HG03460 (cell line): ENCODE results near the gene VAPB.

Experiments
- ATAC-seq: cut with Tn5 transposase; IDR thresholded peaks from one replicate; pipeline ENCODE4 v1.9.1; 2021; ENCODE audit not compliant: unreplicated experiment

Gene VAPB

DNA sequence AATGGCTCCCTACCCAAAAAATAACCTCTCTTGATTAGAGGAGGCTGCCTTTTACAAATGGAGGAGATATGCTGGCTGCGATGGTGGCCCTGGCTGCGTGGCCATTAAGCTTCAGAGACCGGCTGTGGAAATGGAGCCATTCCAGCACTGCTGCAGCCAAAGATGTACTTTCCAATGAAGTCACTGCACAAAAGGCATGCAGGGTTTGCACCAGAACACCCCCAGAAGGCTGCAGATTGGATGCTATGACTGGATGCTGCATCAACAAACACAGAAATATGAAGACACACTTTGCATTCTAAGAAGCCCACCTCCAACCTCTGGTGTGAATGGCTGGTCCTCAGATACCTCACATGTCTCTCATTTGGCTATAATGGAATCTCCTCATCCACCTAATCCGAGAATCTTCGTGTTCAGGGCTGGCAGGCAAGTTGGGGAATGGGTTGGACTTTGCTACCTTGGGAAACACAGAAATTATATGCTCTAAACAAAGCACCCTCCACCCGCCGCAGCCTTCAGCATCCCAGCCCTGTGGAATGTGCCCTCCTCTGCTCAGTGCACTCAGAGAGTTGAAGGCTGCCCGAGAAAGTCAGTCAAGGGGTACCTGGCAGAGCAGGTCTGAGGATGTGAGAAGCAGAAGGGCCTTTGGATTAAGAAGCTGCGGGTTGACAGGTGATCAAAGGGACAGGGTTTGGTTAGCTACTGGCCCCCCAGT, 90.9 kb downstream of the VAPB start:
- ATAC-seq: no peak

DNA sequence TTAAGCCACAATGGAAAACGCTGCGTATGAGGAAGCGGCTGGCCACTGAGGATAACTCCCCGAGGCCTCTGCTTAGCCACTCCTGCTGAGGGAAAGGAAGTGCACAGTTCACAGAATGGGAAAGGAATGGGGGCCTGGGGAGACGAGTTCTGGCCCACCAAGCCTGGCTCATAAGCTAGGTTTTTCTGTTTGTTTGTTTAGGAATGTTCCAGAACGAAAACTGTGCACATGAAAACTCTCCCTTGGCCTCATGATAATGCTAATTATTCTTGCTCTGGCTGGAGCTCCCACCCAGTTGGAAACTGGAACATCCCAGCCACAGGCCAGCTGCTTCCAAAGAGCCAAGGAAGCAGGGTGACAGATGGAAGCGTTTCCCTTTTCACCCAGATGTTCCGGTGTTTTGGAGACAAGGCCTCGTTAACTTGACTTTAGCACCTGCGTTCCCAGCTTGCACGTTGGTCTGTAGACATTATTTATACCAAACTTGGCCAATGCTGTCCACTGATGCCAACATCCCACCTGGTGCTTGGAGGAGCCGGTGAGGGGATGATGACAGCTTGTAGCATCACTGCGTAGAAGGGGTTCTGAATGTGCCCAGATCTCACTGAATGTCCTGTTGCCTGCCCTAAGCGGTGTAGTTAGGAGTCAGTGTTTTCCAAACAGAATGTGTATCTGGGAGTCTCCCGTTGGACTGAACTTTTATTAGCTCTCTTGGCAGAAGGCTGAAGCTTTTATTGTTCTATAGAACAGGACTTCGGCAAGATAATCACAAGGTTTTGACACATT, 91.7 kb downstream of the VAPB start:
- no peak for ATAC-seq

DNA sequence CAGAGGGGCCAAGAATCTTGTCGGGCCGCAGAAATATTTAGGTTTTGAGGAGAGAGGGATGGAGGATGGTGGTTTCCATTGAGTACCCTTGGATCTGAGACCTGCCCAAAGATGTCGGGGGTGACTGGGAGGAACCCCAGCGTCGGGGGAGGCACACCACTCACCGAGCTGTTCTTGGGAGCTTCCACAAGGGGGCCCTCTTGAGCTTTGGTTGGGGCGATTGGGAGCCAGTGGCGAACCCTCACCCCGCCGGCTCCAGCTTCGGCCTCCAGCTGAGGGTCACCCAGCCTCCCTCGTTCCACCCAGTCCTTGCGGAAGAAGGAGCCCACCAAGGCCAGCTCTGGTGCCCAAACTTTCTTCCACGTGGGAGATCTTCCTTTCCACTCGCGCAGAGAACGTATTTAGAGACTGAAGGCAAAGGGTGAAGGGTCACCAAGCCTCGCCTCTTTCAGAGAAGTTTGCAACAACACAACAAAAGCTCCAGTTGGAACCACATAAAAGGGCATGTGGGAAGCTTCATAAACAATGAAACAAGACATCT, 92.5 kb downstream of the VAPB start:
- no peak for ATAC-seq

- ATAC-seq: no peak
Measured at GRCh38 chr20:58482416-58482815, 93.4 kb downstream of the VAPB start.

DNA sequence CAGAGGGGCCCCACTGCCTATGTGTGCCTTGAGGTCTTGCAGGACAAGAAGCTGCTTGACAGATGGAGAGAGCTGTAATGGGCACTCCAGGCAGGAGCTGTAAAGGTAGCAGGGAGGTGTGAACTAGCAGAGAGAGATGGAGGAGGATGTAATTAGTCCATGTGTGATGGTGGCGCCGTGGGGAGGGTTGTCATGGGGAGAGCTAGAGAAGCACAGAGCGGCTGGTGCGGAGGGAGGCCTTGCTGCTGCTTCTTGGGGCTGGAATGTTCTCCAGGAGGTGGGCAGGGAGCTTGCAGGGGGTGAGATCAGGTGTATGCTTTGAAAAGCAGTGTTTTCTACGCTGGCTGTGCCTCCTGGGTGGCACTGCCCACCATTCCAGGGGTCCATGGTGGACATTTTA, 94.0 kb downstream of the VAPB start:
- ATAC-seq: no peak

- no peak for ATAC-seq
Measured at GRCh38 chr20:58483470-58483869, 94.4 kb downstream of the VAPB start.

- ATAC-seq: no peak
Measured at GRCh38 chr20:58485393-58485792, 96.4 kb downstream of the VAPB start.

DNA sequence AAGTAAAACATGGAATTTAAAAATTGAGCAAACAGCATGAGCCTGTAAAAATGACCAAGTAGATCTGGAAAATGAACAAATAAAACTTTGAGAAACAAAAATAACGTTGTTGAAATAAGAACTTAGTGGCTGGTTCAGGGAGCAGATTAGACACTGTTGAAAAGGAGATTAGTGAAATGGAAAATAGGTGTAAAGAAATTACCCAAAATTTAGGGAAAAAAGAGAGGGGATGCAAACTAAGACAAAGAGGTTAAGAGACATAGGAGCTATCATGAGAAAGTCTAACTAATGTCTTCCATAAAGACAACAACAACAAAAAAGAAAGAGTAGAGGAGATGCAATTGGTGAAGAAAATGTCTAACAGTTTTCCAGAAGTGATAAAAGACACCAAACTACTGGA, 97.2 kb downstream of the VAPB start:
- ATAC-seq: no peak

DNA sequence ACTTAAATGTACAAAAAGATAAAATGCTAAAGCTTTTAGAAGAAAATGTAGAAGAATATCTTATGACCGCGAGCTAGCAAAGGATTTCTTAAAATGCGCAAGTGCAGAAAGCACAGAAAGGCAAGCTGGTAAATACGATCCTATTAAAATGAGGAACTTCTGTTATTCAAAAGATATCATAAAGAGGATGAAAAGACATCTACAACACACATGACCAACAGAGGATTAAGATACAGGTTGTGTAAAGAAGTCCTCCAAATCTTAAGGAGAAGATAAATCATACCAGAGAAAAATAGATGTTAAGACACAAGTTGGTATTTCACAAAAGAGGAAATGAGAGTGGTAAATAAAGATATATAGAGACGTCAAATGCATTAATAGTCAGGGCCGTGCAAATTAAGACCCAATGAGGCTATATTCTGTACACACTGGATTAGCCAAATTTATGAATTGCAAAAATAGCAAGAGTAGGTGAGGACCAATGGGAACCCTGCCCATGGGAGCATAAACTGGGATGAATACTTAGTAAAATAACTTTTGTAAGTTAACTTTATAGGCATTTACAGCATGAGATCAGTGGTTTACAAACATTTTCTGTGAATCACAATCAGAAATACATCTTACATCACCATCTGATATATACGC, 103.2 kb downstream of the VAPB start:
- ATAC-seq: no peak

- no peak for ATAC-seq
Measured at GRCh38 chr20:58492795-58493524, 103.9 kb downstream of the VAPB start.

- no peak for ATAC-seq
Measured at GRCh38 chr20:58494923-58495622, 106.0 kb downstream of the VAPB start.

- ATAC-seq: no peak
Measured at GRCh38 chr20:58495623-58496428, 106.8 kb downstream of the VAPB start.

- no peak for ATAC-seq
Measured at GRCh38 chr20:58496429-58496769, 107.4 kb downstream of the VAPB start.

GRCh38 chr20:58497076-58497641, 108.1 kb downstream of the VAPB start:
- no peak for ATAC-seq

DNA sequence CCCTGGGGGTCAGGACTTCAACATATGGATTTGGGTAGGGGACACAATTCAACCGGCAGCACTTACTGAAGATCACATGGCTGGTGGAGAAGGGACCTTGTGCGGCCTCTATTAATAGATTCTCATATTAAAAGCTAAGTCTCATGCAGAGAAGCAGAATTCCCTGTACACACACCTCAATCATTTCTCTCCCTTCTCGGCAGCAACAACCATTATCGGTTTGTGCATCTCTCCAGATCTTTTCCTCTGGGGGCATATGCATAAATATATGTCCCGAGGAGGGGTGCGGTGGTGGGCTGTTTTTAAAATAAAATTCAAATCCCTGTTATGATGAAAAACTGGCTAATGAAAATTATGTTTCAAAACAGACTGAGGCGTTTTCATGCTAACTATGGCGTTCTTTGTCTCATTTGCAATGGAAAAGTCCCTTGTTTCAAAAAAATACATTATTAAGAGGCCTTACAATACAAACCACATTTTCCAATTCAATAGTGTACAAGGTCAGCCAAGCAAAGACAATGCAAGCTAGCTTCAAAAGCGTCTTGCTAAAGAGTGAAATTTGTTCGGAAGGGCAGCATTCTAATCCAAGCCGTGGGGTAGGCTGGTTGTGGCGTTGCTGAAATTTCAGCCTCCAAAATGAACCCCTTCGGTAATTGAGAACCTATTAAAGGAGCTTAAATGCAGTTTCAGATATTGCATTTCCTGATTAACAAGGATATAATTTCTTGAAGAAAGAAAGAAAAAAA, 108.9 kb downstream of the VAPB start:
- no peak for ATAC-seq

DNA sequence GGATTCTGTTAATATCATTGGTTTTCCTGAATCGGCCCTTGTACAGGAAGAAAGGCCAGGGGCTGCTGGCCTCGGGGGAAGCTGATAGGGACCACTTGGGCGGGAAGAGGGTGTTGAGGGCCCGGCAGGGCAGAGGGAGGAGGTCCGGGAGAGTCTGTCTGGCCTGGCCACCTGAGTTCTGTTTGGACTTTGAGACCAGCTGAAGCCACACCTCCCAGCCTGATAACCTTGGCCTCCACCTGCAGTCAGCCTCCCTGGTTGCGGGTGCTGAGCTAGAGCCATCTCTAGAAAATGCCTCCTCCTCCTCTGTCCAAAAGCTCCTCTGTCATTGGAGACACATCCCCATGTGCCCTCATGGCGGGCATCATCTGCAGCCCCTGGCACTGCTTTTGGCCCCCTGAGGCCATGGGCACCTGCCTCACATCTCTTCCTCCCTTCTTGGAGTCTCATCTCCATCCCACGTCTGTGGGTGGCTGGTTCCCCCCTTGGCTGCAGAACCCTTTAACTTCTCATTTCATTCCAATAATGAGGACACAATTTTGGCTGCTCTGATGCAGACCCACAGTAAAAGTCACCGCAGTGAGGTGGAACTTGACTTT, 109.5 kb downstream of the VAPB start:
- no peak for ATAC-seq

DNA sequence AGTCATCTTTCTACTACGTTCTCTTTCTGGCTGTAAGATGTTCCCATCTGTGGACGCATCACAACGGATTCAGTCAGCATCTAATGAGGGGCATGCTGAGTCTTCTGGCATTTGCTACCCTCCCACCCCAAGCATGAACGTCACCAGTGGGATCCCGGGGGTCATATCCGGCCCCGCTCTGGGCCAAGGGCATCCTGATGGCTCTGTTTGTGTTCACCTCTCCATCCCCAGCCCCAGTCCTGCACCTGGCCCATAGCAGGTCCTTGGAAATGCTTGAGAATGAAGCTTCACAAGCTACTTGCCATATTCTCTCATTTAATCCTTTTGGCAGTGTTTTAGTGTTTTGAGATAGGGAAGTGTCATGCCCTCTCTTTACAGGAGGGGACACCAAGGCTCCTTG, 111.2 kb downstream of the VAPB start:
- ATAC-seq: no peak
